Stimulated activated CD8-positive, alpha-beta memory T cell treated with anti-CD3 and anti-CD28 coated beads, Interleukin-4, amount 100 ng/mL, for 48 hours (primary cell): ENCODE data around the gene SCN5A.

Experiments used
- DNase-seq: peaks from one replicate; pipeline ENCODE4 v3.0.0-alpha.2; 2020

Gene SCN5A

DNA sequence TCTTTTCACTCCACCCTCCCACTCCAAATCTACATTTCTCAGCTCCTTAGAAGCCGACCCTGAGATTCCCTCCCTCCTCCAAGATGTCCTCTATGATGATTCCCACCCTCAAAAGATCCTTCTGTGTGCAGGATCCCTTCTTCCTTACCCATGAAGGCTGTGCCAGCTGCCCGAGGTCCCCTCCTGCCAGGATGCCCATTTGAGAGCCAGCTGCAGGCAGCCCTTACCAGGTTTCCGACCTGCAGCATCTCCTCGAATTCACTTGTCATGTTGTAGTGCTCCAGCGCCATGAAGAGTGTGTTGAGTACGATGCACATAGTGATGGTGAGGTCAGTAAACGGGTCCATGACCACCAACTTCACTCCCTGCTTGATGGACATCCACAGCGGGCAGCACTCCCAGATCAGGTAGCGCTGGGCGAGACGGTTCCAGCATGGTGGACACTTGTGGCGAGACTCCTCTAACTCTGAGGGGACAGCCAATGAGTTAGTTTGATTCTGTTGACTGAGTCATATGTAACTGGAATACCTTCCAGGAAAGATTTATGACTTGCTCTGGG lies 51.9 kb downstream of the SCN5A start:
- DNase-seq, result no peak

GRCh38 chr3:38595393-38595792 lies 54.1 kb downstream of the SCN5A start:
- DNase-seq, result no peak

- DNase-seq, result no peak
Measured at GRCh38 chr3:38590521-38590920, 59.0 kb downstream of the SCN5A start.

DNA sequence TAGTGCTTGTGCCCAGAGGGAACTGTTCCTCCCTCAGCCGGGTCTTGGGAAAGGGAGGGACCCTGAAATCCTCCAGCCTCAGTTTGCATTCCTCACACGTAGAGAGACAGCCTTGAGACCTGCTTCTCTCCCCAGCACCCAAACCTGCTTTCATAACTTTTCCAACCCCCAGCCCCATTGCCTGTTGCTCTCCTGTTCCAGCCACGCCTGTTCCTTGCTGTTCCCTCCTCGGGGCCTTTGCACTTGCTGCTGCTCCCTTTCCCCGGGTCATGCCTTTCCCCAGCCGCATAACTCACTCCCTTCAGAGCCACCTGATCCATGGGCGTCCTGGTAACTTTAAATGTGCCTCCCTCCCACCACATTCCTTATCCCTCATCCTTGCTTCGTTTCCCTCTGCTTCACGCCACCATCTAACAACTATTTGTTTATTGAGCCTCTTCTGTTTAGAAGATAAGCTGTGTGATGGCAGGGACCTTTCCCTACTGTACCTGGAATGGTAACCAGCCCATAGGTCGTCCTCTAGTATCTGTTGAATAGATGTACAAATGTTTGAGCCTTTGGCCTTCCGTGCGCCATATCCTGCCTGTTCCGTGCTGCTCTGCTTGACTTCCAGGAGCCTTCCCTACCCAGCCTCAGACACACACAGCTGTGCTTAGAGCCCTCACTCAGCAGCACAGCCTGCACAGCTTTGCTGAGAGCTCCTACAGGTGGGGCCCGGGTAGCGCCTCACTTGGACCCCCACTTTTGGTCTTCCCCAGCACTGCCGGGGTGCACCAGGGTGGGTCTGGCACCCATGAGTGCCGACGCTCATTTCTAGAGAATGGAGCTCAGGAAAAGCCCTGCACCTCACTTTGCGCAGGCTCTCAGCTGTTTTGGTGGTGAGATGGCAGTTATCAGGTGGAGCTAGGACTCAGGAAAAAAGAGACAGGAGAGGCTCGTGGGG lies 60.2 kb downstream of the SCN5A start:
- no peak for DNase-seq

- no peak for DNase-seq
Measured at GRCh38 chr3:38588371-38588971, 61.0 kb downstream of the SCN5A start.

DNA sequence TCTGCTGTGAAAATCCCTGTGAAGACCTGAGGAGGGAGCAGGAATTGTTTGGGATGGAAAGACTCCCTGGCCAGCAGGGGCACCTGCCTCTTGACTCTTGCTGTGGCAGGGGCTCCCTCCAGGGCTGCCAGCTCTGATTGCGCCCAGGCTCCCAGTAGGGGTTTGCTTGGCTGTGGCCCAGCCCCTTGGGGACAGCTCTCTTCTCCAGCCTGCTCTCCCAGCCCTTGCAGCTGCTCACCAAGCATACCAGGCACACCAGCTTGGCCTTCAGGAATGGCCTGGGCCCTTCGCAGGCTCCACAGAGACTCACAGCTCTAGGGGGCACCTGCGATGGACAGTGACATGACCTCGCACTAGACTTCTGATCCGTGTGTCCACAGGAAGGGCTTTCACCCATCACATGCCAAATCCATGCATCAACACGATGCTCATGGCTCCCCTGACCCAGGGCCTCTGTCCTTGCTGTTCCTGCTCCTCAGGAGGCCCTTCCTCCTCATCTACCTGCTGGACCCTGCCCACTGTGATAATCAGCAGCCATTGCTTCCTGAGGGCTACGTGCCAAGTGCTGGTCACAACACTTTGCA lies 61.8 kb downstream of the SCN5A start:
- no peak for DNase-seq

DNA sequence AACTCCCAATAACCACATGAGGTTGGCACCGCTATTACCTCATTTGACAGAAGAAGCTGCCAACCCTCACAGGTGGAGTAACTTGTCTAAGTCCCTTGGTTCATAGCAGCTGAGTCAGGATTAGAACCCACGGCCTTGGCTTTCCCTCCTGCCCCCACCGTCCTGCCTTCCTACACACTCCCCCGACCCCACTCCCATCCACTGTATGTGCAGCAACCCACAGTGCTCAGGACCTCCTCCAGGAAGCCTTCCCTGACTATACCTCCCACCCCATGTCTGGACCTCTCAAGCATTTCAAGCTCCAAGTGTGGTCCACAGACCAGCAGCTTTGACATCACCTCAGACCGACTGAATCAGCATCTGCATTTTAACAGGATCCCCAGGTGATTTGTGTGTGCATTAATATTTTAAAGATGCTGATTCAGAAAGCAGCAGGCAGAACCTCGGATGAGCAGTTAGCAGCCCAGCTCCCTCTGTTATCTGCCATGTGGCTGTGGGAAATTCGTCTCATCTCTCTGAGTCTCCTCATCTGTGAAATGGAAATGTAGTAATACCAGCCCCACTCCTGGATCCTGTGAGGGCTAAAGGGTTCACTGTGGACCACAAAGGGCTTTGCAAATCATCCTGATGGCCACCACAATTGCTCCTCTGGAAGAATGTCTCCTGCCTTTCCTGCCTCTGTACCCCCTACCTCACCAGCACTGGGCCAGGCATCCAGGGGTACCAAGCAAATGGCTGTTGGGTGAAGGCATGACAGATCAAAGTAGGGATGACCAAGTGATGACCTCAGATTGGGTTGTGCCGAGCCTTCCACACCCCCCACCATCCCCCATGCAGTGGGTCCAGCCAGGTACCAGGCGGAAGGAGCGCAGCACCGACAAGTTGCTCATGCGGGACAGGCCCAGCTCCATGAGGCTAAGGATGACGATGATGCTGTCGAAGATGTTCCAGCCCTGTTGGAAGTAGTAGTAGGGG lies 62.7 kb downstream of the SCN5A start:
- DNase-seq, result no peak

DNA sequence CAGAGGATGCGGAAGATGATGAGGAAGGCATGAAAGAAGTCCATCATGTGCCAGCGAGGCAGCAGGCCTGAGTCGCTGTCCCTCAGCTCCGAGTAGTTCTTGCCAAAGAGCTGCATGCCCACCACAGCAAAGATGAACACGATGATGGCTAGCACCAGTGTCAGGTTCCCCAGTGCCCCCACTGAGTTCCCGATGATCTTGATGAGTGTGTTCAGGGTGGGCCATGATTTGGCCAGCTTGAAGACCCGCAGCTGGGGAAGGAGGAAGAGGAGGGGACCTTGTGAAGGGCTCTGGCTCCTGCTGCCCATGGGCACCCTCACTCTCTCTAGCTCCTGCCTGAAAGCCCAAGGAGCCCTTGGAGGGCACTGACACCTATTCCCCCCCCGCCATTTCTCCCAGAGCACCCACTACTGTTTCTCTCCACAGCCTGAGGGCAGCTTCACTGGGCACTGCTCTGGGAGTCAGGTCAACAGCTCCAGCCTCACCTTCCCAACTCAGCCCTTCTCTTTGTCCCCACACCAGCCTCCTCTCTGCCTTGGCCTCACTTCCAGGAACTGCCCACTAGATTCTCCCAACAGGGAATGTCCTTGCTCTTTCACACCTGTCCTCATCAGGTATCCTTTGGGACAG lies 63.6 kb downstream of the SCN5A start:
- DNase-seq, result no peak

GRCh38 chr3:38583688-38584087 lies 65.8 kb downstream of the SCN5A start:
- no peak for DNase-seq

GRCh38 chr3:38582941-38583645 lies 66.4 kb downstream of the SCN5A start:
- DNase-seq, result no peak

DNA sequence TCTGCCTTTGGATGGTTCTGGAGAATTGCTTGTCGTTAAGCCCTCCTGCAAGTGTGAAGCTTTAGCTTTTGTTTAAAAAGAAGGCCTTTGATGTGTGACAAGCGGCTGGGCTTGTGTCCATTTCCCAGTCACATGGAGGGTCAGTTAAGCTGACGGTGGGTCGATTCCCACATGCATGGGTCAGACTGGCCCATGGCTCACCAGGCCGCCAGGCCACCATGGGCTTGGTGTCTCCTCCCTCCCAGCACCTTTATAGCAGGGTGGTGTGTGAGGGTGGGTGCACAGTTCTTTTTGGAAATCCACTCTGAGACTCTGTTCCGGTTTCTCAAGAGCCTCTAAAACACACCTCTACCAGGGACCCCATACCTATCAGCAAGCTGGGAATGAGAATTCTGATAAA lies 67.2 kb downstream of the SCN5A start:
- DNase-seq, result peak; percentile 11

DNA sequence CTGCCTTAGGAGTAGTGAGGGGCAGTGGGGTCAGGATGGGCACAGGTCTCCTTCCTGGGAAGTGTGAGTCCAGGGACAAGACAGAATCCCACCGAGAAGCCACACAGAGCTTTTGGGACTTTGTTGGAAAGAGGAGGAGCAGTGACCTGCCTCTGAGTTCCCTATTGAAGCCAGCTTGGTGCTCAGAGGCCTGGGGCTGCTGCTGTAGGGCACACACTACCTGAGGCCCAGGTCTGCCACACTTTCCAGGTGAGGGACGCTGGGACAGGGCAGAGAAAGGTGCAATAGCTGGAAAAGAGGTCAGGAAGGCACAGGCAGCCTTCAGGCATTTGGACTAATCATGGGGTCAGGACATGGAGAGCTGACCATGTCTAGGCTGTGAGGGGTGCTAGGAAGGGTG lies 67.7 kb downstream of the SCN5A start:
- DNase-seq, result no peak

- no peak for DNase-seq
Measured at GRCh38 chr3:38580450-38581382, 68.8 kb downstream of the SCN5A start.

- DNase-seq, result peak; percentile 14
Measured at GRCh38 chr3:38579551-38580449, 69.7 kb downstream of the SCN5A start.

- peak; percentile 5 for DNase-seq
Measured at GRCh38 chr3:38579141-38579540, 70.3 kb downstream of the SCN5A start.

DNA sequence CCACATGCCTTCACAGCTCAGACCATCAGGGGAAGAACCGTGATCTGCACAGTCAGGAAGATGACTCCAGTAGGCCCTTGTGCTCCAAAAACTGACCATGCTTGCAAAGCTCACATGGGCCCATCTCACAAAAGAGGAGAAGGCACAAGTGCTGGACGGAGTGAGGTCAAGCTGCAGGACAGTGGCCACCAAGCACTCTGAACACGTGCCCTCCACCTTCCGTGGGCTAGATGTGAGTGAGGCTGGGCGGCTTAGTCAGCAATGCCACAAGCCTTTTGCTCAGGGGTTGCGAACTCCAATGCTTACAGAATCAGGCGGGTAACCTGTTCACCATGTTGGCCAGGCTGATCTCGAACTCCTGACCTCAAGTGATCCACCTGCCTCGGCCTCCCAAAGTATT lies 70.9 kb downstream of the SCN5A start:
- peak; percentile 14 for DNase-seq

- peak; percentile 4 for DNase-seq
Measured at GRCh38 chr3:38578081-38578475, 71.4 kb downstream of the SCN5A start.

DNA sequence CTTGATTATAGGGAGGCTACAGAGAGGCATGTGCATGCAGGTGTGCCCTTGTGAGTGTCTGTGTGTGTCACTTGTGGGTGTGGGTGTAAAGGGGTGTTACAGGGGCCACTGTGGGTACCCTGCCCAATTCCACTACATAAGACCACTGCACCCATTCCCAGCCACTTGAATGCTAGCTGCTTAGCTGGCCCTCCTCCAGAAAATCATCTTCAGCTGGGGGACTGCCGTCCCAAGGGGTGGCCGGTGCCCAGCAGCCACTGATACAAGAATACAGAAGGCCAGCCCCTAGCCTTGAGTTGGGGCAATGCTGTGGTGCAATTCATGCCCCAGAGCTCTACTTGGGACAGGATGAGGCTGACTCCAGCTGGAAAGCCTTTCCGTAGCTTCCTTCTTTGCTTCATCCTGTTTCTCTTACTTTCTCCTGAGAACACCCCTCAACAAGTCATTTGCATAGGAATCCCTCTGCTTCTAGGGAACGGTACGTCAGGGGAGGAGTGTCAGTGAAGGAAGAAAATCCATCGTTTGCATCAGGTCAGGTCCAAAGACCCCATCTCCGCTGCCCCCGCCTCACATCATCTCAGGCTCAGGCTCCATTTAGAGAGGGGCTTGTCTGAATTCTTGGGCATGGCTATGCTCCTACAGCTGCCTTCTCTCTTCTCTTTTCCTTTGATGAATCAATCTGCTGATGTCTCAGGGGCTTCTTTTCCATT lies 72.0 kb downstream of the SCN5A start:
- peak; percentile 7 for DNase-seq
